OCI-LY3 (cell line): ENCODE data around the gene PERM1.

Experiments
- H2AFZ ChIP-seq: fragments of 200-600, 300-600 bp; shearing (Covaris generic); 2 replicates; pipeline ENCODE4 v1.6.0; 2014; ENCODE audit warnings: antibody characterized with exemption, low read depth, low read length
- H3K27ac ChIP-seq: fragments of 200-600, 300-600 bp; sonication (generic); 2 replicates; pipeline ENCODE4 v1.5.1; 2014; ENCODE audit warnings: mild to moderate bottlenecking, low read length, moderate library complexity, mixed read lengths
- H3K27me3 ChIP-seq: fragments of 200-600, 300-600 bp; sonication (generic); 2 replicates; pipeline ENCODE4 v1.6.1; 2014; ENCODE audit warnings: low read depth, low read length, mixed read lengths
- H3K36me3 ChIP-seq: fragments of 200-600, 300-600 bp; sonication (generic); replicated peaks from 2 replicates; pipeline ENCODE3; 2014; ENCODE audit warnings: low read depth, low read length, mixed read lengths
- H3K4me1 ChIP-seq: fragments of 300-600, 200-600 bp; sonication (generic); 2 replicates; pipeline ENCODE4 v1.6.1; 2014; ENCODE audit warnings: low read length, mixed read lengths
- H3K4me2 ChIP-seq: fragments of 200-600, 300-600 bp; sonication (generic); 2 replicates; pipeline ENCODE4 v1.6.1; 2014; ENCODE audit warnings: low read length, mixed read lengths
- H3K4me3 ChIP-seq: fragments of 300-600, 200-600 bp; sonication (generic); 2 replicates; pipeline ENCODE4 v1.5.1; 2014; ENCODE audit warnings: antibody characterized with exemption, mild to moderate bottlenecking, low read length, moderate library complexity
- H3K79me2 ChIP-seq: fragments of 300-600, 200-600 bp; shearing (Covaris generic); 2 replicates; pipeline ENCODE4 v1.6.1; 2014; ENCODE audit warnings: mild to moderate bottlenecking, low read length, mixed read lengths
- H3K9ac ChIP-seq: fragments of 300-600, 200-600 bp; shearing (Covaris generic); 2 replicates; pipeline ENCODE4 v1.6.0; 2014; ENCODE audit warnings: mild to moderate bottlenecking, low read length, moderate library complexity
- H3K9me3 ChIP-seq: fragments of 200-600, 300-600 bp; shearing (Covaris generic); 2 replicates; pipeline ENCODE4 v1.6.1; 2014; ENCODE audit warnings: low read length, mixed read lengths; ENCODE audit not compliant: insufficient read depth
- H4K20me1 ChIP-seq: fragments of 200-600, 300-600 bp; sonication (generic); 2 replicates; pipeline ENCODE4 v1.6.1; 2016; ENCODE audit warnings: low read length, mixed read lengths; ENCODE audit not compliant: insufficient read depth
- EZH2phosphoT487 ChIP-seq: fragments of 200-600 bp; shearing (Covaris generic); IDR thresholded peaks from 2 replicates; pipeline ENCODE4 v1.6.1; 2018; ENCODE audit warnings: antibody characterized with exemption, mixed run types, low read depth
- TF ChIP-seq, protein P1 (sequence below): fragments of 200-600, 300-600 bp; sonication (generic); IDR thresholded peaks from 2 replicates; pipeline ENCODE4 v1.5.1; 2014; ENCODE audit warnings: antibody characterized with exemption, low read length, low read depth

PERM1 gene

DNA sequence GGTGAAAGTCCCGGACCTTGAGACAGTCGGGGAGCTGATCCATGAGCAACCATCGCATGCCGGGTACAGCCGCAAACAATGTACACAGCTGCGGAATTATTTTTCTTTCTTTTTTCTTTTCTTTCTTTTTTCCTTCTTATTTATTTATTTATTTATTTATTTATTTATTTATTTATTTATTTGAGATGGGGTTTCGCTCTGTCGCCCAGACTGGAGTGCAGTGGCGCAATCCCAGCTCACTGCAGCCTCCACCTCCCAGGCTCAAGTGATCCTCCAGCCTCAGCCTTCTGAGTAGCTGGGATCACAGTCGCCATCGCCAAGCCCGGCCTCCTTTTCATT is 2.6 kb upstream of the PERM1 start:
- no peaks in the 10 kb centered on the region for H4K20me1 ChIP-seq
- H2AFZ ChIP-seq: no peak overlapping the region
- no peaks in the 10 kb centered on the region for H3K36me3 ChIP-seq
- H3K9ac ChIP-seq: no peak overlapping the region
- no peak overlapping the region for H3K4me3 ChIP-seq
- TF ChIP-seq, protein P1, sequence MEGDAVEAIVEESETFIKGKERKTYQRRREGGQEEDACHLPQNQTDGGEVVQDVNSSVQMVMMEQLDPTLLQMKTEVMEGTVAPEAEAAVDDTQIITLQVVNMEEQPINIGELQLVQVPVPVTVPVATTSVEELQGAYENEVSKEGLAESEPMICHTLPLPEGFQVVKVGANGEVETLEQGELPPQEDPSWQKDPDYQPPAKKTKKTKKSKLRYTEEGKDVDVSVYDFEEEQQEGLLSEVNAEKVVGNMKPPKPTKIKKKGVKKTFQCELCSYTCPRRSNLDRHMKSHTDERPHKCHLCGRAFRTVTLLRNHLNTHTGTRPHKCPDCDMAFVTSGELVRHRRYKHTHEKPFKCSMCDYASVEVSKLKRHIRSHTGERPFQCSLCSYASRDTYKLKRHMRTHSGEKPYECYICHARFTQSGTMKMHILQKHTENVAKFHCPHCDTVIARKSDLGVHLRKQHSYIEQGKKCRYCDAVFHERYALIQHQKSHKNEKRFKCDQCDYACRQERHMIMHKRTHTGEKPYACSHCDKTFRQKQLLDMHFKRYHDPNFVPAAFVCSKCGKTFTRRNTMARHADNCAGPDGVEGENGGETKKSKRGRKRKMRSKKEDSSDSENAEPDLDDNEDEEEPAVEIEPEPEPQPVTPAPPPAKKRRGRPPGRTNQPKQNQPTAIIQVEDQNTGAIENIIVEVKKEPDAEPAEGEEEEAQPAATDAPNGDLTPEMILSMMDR: no peak
- no peak for TF ChIP-seq EZH2phosphoT487
- no peaks in the 10 kb centered on the region for H3K4me1 ChIP-seq
- no peaks in the 10 kb centered on the region for H3K9me3 ChIP-seq
- H3K27ac ChIP-seq: no peak overlapping the region
- H3K79me2 ChIP-seq: no peaks in the 10 kb centered on the region
- no peak overlapping the region for H3K4me2 ChIP-seq
- peaks cover 10% of the 10 kb centered on the region for H3K27me3 ChIP-seq

DNA sequence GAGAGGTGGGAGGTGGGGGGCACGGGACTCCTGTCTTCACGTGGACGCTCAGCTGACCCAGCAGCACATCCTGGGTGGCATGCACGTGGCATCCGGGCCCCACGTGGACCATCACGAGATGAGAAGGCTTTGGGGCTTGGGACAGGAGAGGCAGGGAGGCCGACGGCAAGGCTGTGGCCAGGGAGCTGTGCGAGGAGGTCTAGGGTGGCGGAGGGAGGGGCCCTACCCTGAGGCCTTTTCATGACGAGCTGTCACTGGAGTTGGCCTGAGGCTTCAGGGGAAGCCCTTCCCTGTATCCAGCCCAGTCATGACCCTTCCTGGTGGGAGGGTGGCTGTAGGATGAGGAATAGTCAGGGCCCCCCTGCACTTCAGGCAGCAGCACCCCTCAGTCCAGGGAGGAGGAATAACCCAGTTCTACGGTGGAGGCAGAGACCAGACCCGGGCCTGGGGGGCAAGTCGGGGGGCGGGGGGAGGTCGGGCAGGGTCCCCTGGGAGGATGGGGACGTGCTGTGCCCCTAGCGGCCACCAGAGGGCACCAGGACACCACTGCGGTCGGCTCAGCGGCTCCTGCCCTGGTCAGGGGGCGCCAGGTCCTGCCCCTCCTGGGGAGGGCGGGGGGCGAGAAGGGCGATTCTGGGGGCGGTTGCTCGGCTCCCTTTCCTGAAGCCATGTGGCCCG is 2.0 kb upstream of the PERM1 start:
- no peaks in the 10 kb centered on the region for H3K79me2 ChIP-seq
- H3K27ac ChIP-seq: no peak overlapping the region
- H3K9ac ChIP-seq: no peak overlapping the region
- no peaks in the 10 kb centered on the region for H3K9me3 ChIP-seq
- H3K4me3 ChIP-seq: no peak overlapping the region
- no peak overlapping the region for H2AFZ ChIP-seq
- peaks cover 5% of the 10 kb centered on the region for H3K27me3 ChIP-seq
- TF ChIP-seq, protein P1: peak; percentile 71
- no peak for TF ChIP-seq EZH2phosphoT487
- no peaks in the 10 kb centered on the region for H3K36me3 ChIP-seq
- H4K20me1 ChIP-seq: no peaks in the 10 kb centered on the region
- no peaks in the 10 kb centered on the region for H3K4me1 ChIP-seq
- H3K4me2 ChIP-seq: no peak overlapping the region

DNA sequence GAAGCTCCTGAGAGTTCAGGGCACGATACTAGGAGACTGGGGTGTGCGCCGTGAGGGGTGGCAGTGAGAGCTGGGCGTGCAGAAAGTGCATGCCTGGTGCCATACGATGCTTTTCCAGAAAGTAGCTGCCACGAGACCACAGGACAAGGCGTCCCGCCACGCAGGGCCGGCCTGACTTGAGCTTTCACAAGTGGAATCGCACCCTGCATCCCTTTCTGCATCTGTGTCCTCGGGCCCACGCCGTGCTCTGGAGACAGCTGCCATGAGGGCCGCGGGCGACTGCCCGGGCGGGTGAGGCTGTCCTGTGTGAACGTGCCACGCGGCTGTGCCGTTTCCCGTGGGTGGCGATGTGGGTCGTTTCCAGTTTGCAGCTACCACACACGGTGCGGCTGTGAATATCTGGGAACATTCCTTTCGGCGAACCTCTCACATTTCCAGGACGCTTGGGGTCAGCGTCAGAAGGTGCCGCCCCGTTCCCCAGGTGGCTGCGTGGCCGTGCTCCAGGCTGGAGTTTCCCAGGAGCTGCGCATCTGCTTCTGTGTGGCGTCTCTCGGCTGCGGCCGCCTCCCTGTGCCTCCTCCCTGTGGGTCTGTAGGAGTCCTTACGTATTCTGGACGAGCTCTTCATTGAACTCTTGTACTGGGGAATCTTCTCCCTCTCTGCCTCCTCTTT is 1.0 kb upstream of the PERM1 start:
- TF ChIP-seq EZH2phosphoT487: no peak
- TF ChIP-seq, protein P1: no peak
- Histone ChIP-seq H3K9ac (no peak overlapping the region), H3K4me3 (no peak overlapping the region), H3K4me1 (no peaks in the 10 kb centered on the region), H2AFZ (no peak overlapping the region), H3K27me3 (no peaks in the 10 kb centered on the region), H3K79me2 (no peaks in the 10 kb centered on the region), H3K27ac (no peak overlapping the region), H4K20me1 (no peaks in the 10 kb centered on the region), H3K9me3 (no peaks in the 10 kb centered on the region), H3K4me2 (no peak overlapping the region), H3K36me3 (no peaks in the 10 kb centered on the region)

DNA sequence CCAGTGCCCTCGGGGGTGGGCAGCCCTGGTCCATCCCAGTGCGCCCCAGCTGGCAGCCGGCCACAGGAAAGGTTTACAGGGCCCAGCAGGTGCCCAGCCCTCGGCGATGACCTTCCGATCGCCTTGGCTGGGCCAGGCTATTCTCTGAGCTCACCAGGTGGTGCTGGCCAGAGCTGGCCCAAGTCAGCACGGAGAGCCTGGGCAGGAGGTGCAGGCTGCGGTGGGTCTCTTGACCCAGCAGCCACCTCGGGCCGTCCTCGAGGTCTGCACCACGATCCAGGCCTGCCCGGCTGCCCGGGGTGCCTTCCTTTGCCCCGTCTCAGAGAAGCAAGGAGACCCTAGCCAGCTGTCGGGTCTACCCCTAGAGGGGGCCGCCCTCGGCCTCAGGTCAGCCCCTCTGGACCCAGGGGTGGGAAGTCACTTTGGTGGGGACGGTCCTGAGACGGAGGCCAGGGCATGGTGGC is 370 bp downstream of the PERM1 start:
- Histone ChIP-seq H3K79me2 (no peaks in the 10 kb centered on the region), H3K4me3 (no peak overlapping the region), H2AFZ (no peak overlapping the region), H3K4me2 (no peak overlapping the region), H3K9ac (no peak overlapping the region), H3K4me1 (no peaks in the 10 kb centered on the region), H4K20me1 (no peaks in the 10 kb centered on the region), H3K27ac (no peak overlapping the region), H3K36me3 (no peaks in the 10 kb centered on the region), H3K27me3 (no peaks in the 10 kb centered on the region), H3K9me3 (no peaks in the 10 kb centered on the region)
- TF ChIP-seq EZH2phosphoT487: no peak
- TF ChIP-seq, protein P1: no peak
